Amniotic stem cell (primary cell): Measurements from ENCODE around the gene RMND5A.

Source experiments
- DNase-seq: peaks from one replicate; lab custom pipeline; 2025; lab: John Stamatoyannopoulos, UW

Gene RMND5A

GRCh38 chr2:86765310-86765695, 45.2 kb downstream of the RMND5A start:
- DNase-seq: no peak

GRCh38 chr2:86768189-86768949, 48.3 kb downstream of the RMND5A start:
- DNase-seq: no peak

DNA sequence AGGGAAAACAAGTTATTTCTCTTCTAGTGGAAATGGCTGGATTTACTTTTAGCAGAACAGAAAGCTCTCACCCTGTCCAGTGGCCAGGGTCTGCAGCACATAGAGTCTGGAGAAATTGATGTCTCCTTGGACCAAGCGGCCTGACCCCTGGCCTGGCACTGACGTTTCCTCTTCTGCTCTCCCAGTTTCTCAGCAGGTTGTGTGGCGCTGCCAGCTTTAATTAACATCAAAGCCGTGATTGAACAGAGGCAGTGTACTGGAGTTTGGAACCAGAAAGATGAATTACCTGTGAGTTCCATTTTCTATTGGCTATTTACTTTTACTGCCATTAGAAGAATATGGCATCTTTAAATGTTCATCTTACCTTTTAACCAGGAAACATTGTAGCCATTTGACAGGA, 49.7 kb downstream of the RMND5A start:
- no peak for DNase-seq

- no peak for DNase-seq
These were observed 50.8 kb downstream of the RMND5A start for GRCh38 chr2:86770816-86771301.

GRCh38 chr2:86772611-86773010, 52.5 kb downstream of the RMND5A start:
- DNase-seq: no peak

GRCh38 chr2:86774862-86775261, 54.8 kb downstream of the RMND5A start:
- no peak for DNase-seq

DNA sequence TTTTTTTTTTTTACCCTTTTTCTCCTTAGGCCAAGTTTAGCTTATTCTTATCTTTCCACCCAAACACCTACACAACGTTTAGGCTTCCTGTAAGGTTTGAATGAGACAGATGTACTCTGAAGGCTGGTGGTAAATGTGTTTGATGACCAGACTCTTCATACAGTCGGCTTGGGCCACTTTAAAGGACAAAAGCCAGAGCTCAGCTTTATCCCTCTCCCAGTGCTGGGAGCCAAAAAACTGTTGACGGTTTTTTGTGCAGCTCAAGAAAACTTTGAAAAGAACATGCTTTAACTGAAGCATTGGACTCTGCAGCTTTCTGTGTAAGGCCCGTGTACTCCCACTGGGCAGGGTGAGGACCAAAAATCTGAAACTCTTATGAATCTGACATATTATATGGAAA, 55.2 kb downstream of the RMND5A start:
- DNase-seq: no peak

DNA sequence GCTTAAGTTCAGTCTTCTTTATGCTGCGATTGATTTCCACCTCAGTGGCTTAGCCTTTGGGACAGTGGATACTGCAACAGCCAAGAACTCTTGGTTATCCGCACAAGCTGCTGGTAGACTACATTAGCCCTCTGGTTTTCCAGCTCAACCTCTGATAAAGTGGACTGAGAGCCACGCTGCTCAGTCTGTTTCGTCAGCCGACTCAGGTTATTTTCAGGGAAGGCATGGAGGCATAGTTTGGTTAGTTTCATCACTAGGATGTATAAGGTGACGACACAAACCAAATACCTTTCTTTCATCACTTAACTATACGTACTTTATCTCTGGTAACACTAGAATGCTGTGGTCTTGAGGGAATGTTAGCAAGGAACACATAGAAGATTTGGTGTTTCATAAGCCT, 56.4 kb downstream of the RMND5A start:
- no peak for DNase-seq

- no peak for DNase-seq
These were observed 58.9 kb downstream of the RMND5A start for GRCh38 chr2:86778957-86779356.

DNA sequence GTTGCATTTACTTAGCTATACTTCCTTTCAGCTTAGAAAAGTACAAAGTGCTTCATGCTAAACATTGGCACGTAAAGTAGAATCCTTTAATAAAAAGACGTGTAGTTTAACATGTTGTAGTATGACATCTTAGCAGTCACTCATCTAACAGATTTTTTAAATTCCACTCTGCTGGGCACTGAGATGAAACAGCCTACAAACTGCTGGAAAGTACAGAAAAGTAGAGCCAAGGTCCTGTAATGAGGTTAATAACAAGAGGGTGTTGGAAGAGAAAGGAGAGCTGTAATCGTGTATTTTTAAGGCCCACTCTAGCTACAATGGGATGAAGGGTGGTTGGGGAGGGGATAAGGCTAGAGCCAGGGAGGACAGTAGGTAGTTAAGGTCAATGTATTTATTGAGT, 59.9 kb downstream of the RMND5A start:
- no peak for DNase-seq

DNA sequence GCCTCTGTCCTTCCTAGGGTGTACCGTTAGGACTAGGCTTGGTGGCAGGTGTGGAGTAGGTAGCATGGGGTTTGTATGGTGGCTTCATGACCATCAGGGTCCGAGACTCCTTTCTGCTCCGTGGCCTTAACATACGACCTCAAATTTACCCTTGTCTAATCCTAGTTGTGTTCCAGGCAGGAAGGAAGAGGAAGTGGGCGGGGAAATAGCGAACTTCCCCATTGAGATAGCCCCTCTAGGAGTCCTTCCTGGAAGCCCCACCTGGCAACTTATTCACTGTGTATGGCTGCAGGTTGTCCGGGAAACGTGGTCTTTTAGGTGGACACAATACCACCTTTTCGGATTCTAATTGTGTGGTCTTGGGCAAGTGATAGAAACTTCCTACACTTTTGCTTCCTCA, 61.3 kb downstream of the RMND5A start:
- DNase-seq: no peak

- DNase-seq: no peak
These were observed 62.7 kb downstream of the RMND5A start for GRCh38 chr2:86782748-86783147.

GRCh38 chr2:86783615-86784339, 63.7 kb downstream of the RMND5A start:
- DNase-seq: no peak

- no peak for DNase-seq
These were observed 65.4 kb downstream of the RMND5A start for GRCh38 chr2:86785456-86785855.

- no peak for DNase-seq
These were observed 66.0 kb downstream of the RMND5A start for GRCh38 chr2:86786001-86786536.

GRCh38 chr2:86787736-86788135, 67.6 kb downstream of the RMND5A start:
- DNase-seq: no peak

GRCh38 chr2:86788165-86788564, 68.1 kb downstream of the RMND5A start:
- DNase-seq: no peak

DNA sequence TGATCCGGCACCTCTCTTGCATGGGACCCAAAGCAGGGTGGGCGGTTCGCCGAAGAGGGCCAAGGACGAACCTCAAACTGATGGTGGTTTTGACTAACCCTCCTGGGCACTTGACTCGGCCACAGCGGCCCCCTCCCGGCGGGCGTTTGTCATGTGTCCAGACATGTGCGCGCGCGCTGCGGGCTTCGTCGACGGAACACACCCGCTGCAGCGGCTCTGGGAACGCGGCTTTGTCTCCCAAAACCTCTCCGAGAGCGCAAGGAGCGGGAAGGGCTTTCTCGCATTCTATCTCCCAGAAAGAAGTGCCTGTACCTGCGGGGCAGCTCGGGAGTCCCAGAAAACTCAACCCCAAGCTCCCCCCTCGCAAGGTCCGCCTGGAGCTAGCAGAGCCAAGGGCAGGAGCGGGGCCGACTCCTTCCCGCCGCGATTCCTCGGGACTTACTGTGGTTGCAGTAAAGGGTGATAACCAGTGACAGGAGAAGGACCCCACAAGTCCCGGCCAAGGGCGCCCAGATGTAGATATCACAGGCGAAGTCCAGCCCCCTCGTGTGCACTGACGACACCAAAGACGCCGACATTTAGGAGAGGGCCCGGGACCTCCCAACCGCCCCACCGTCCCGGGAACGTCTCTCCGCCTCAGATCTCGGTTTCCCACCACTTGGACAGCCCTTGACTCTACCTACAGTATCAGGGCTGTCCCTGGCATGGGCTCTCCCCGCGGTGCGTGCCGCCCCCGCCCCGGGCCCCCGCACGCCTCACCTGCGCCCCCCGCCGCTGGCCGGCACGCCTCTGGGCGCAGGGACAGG, 69.0 kb downstream of the RMND5A start:
- DNase-seq: no peak

DNA sequence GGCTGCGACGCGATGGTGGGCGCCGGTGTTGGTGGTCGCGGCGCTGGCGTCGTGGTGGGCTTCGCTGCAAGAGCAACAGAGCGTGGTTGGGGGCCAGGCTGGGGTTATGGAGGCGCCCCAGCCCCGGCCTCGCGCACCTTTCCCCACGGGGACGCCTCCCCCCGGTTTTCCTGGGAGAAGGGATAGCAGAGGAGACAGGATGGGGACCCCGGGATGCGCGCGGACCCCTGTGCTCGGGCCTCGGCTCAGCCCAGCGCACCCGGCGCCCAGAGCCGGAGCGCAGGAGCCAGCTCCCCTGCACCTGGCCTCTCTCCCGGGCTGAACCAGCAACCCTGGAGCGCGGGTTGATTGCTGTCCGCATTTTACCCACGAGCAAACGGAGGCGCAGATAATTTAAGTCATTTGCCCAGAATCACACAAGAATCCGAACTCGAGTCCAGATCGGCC, 69.6 kb downstream of the RMND5A start:
- DNase-seq: no peak

- DNase-seq: no peak
These were observed 70.1 kb downstream of the RMND5A start for GRCh38 chr2:86790134-86790675.

DNA sequence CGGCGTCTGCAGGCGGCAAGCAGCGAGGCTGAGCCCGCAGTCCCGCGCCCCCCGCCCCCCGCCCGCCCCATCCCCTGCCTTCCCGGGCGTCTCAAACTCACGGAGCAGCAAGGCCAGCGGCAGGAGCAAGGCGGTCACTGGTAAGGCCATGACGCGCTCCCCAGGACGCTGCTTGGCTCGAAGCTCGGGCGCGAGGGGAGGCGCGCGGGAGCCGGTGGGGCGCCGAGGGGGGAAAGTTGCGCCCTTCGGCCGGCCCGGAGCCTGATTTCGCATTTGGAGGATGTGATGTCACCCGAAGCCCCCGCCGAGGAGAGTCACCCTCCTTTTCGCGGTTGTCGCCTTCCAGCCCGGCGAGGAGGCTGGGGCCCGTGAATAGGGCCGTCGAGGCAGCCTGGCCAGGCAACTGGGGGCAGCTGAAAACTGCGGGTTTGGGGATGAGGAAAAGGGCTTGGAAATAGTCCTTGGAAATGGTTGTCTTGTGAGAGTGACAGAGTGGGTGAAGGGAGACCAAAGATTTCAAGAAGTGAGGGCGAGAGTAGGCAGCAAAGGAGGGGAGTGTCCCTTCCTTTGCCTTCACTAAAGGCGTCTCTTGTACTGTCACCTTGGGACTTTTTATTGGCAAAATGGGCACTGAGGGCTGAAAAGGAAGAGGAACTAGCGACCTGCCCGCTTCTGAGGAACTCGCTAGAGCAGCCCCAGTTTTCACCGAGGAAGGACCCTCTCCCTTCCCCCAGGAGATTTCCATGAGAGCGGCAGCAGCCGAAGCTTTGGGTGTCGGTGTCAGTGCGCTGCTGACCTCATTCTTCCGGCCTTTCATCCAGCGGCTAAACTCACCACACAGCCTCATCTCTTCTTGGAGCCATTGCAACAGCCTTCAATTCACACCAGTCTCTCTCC, 70.8 kb downstream of the RMND5A start, which contains the start of gene CD8A:
CD8A (minus strand) TSS at position 238 of the 897 bp plus-strand sequence; CDS start at position 150, 88 bp downstream.
- DNase-seq: no peak
